HG03575 (cell line): ENCODE results near the gene RASAL2.
"Not testable (repeated sequence)": the region's sequence is repeated elsewhere in the genome, so short reads cannot be mapped to it uniquely, and the experiment has no call there.

Experiments
- ATAC-seq: cut with Tn5 transposase; IDR thresholded peaks from one replicate; pipeline ENCODE4 v1.9.1; 2021; ENCODE audit not compliant: unreplicated experiment, insufficient number of reproducible peaks, low FRiP score; ENCODE audit errors: extremely low read depth

Gene RASAL2

DNA sequence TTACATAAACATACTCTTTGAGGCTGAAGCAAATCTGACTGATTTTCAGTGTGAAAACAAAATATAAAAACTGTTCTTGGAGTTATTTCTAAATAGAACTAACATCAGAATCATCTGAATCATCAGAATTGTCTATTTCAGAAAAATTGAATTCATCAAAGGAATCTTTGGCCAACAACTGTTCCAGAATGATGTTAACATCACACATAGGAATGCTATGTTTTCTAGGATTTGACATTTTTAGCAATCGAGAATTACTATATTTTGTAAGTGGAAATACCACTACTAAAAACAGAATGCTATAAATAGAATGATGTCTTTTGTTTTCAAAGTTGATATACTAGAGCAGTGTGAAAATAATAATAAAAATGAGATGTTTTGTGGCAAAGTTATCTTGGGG, 258.0 kb downstream of the RASAL2 start:
- ATAC-seq, result not testable (repeated sequence)

DNA sequence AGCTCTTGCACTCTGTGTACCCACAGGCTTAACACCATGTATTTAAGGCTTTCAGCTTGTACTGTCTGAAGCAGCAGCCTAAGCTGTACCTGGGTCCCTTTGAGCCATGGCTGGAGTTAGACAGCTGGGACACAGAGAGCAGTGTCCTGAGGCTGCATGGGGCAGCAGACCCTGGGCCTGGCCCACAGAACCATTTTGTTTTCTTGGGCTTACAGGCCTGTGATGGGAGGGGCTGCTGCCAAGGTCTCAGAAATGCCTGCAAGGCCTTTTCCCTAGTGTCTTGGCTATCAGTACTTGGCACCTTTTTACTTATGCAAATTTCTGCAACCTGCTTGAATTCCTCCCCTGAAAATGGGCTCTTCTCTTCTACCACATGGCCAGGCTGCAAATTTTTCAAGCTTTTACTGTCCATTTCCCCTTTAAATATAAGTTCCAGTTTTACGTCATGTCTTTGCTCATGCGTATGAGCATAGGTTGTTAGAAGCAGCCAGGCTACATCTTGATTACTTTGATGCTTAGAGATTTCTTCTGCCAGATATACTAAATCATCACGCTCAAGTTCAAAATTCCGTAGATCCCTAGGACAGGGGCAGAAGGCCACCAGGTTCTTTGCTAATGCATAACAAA, 259.0 kb downstream of the RASAL2 start:
- no peak for ATAC-seq

DNA sequence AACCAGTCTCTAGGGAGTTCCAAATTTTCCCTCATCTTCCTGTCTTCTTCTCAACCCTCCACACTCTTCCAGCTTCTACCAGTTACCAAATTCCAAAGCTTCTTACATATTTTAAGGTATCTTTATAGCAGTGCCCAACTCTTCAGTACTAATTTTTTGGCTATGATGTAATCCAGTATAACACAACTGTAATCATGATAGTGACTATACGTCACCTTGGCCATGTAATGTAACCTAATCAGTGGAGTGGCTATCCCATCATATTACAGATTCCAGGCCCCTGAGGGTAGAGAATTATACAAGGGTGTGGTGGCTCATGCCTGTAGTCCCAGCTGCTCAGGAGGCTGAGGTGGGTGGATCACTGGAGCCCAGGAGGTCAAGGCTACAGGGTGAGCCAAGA, 259.6 kb downstream of the RASAL2 start:
- no peak for ATAC-seq

DNA sequence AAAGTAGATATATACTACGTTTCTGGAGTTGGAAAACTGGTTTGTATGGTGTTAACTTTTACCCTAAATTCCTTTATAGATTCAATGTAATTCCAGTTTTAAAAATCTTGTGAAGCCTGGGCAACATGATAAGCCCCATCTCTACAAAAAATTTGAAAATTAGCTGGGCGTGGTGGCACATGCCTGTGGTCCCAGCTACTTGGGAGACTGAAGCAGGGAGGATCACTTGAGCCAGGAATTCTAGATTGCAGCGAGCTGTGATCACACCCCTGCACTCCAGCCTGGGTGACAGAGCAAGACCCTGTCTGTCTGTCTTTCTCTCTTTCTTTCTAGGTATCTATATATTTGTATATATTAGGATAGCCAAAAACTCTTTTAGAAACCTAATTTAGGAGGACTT, 260.9 kb downstream of the RASAL2 start:
- ATAC-seq, result no peak

DNA sequence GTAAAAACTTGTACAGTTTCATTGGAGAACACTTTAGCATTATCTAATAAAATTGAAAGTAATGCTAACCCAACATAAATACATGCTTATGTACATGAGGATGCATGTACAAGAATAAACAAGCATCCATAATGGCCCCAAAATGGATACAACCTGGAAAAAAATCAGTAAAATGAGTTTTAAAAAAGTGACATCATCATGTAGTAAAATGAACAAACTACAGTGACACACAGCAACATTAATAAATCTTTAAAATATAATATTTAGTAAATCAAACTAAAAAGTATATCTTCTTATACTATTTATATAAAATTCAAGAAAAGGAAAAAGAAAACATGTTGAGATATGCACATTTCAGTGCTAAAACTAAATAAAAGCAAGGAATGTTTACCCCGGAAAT, 262.4 kb downstream of the RASAL2 start:
- ATAC-seq, result no peak

DNA sequence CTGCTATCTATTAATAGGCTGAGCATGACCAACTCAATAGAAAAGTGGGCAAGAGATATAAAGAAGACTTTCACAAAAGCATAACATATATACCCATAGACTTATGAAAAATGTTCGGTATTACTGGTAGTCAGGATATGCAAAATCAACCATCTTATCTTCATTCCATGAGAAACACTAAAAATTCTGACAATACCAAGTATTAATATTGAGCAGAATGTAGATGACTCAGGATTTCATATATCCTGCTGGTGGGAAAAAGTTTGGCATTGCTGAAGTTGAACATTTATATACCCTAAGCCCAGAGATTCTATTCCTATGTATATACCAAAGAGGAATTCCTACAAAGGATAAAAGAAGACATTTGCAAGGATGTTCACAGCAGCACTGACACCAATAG, 264.6 kb downstream of the RASAL2 start:
- ATAC-seq, result no peak

DNA sequence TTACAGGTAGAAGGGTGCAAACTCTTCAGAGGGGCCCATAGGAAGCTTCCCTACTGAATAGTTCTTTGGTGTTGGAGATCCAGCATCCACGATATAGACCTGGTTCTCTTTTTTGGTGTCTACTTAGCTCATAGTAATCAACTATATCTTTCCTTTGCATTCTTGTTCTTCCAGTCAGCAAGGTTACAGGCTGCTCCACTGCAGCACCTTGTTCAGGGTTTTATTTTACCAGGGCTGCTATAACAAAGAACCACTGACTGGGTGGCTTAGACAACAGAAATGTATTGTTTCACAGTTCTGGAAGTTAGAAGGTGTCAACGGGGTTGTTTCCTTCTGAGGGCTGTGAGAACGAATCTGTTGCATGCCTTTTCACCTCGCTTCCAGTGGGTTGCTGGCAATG, 266.5 kb downstream of the RASAL2 start:
- ATAC-seq, result no peak

DNA sequence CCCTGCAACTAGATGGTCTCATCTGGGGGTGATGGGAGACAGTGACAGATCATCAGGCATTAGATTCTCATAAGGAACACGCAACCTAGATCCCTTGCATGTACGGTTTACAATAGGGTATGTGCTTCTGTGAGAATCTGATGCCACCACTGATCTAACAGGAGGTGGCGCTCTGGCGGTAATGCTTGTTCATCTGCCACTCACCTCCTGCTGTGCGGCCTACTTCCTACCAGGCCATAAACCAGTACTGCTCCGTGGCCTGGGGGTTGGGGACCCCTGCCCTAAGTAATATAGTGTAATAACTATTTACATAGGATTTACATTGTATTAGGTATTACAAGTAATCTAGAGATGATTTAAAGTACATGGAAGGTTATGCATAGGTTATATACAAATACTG, 267.9 kb downstream of the RASAL2 start:
- ATAC-seq, result no peak

DNA sequence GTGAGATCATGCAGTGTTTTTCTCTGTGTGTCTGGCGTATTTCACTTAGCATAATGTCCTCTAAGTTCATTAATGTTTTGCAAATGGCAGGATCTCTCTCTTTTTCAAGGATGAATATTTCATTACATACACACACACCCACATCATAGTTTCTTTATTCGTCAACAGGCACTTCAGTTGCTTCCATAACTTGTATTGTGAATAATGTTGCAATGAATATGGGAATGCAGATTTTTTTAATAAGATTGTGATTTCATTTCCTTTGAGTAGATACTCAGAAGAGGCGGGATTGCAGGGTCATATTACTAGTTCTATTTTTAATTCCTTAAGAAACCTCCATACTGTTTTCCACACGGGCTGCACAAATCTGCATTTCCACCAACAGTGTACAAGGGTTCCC, 268.8 kb downstream of the RASAL2 start:
- no peak for ATAC-seq

DNA sequence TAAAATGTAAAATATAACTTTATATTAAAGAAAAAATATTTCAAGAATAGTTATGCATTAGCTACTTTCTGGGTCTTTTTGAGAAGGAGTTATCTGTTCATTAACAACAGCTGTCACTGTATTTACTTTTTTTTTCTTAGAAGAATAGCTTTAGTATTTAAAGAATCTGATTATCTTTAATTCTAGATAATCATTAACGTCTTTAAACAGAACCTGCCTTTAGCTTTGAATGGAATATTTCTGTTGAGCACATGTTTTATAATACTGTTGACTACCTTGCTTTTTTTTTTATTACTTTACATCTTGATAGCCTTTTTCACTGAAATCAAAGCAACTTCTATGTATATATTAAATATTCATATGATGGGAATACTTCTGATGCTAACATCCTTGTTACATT, 270.9 kb downstream of the RASAL2 start:
- no peak for ATAC-seq

DNA sequence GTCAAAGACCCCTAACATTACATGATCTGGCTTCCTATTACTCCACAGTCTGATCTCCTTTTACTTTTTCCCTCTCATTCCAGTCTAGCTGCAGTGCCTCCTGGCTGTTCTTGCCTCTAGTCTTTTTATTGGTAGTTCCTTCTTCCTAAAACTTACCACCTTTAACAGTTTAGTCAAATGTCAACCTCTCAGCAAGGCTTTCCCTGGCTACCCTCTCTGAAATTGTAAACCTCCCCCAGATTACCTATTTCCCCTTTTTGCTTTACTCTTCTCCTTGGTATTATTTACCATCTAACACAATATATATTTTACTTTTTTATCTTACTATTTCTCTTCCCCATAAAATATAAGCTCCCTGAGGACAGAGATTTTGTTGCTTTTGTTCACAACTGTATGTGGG, 273.2 kb downstream of the RASAL2 start:
- ATAC-seq, result no peak

DNA sequence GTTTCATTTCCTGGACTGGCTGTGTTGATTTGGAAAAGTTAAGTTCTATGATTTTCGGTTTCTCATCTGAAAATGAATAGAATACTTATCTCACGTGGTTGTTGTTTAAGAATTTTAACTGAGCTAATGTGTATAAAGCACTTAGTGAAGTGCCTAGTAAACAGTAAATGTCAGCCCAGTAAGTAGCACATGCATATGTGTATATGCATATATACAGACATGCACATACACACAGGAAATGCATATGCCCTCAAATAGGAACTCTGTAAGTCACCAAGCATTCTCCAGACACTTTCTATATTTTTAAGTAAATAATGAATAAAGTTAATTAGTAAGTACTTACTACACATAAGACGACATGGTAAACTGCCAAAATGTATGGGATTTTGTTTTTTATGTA, 274.3 kb downstream of the RASAL2 start:
- ATAC-seq, result no peak

DNA sequence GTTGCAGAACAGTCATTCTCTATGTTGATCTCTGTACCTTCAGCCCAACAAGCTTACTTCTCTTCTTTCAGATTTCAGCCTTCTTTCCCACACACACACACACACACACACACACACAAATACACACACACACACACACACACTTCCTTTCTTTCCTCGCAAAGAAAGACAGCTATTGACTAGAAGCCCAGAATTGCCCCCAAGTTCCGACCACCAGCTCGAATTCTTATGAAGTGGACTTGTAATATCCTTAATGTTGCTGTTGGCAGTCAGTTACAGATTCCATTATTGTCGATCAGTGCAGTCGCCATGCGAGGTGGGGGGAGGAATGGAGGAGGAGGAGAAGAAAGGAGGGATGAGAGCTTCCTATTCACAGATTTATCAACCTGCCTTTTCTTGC, 277.3 kb downstream of the RASAL2 start:
- no peak for ATAC-seq

DNA sequence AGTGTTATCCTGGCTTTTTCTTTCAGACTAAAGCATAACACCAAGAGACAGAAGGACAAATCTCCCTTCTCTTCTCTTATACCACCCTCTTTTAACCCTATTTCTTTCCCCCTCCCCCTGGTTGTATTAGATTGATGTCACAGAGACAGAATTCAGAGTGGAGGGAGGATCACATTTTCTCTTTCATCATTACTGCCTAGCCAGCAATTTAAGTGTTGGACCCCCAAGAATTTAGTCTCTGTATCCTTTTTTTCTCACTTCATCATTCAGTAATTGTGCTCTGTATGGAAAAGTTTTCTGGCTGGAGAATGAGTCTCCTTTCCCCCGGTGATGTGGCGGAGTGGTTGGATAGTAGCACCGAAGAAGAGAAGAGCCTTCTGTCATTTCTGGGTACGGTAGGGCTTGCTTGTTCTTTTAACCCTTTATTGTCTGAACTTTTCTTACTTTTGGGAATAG, 278.1 kb downstream of the RASAL2 start:
- no peak for ATAC-seq

DNA sequence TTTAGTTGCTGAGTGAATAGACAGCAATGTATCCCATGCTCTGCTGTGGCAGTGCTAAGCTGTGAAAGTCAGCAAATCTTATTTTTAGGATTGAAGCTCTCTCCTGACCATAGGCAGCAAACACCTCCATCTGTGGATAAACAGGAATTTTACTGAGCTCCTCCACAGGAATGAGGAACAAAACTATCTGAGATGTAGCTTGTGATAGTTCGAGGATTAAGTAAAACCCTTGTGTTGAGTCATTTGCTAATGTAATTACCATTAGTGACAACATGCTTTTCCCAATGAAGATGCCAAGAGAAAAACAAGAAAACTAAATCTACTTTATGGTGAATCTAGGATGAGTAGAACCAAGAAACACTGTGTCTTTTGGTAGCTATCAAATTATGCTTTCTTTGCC, 280.1 kb downstream of the RASAL2 start:
- ATAC-seq, result no peak

DNA sequence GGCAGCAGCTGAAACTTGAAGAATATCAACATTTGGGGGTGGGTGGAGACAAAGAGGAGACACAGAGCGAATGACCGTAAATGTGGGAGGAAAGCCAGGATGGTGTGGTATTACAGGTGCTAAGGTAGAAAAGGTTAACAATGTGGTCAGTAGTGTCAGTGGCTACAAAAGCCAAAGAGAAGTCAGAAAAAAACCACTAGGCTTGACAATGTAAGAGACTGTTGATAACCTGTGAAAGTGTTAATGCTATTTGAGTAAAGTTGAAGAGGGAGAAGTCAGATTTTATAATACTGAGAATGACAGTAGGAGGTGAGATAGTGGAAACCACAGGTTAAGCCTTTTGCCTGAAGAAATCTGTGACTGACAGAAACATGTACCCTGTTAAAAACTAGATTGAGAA, 282.1 kb downstream of the RASAL2 start:
- no peak for ATAC-seq

DNA sequence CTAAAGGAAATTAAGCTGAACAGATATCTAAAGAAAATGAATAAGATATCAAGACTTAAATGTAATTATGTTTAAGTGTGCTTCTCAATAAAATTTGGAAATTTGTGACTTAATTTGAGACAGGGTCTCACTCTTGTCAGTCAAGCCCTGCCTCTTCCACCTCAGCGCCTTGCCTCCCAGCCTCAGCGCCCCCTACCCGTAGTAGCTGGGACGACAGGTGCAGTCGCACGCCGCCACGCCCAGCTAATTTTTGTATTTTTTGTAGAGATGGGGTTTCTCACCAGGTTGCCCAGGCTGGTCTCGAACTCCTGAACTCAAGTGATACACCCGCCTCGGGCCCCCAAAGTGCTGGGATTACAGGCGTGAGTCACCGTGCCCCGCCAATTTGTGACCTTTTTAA, 285.9 kb downstream of the RASAL2 start:
- no peak for ATAC-seq

DNA sequence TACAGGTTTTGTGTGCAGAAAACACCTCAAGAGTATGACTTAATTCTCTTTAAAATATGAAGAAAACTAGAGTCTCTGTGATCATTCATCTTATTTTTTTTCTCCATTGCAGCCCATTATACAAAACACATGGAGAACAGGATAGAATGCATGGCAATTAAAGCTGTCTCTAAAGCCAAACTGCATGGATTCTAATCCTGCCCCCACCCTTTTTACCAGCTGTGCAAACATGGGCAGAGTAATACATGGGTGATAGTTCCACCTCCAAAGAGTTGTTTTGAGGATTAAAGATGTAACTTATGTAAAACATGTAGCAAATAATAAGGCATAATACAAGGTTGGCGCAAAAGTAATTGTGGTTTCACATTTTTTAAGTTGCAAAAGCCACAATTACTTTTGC, 288.5 kb downstream of the RASAL2 start:
- ATAC-seq, result no peak

DNA sequence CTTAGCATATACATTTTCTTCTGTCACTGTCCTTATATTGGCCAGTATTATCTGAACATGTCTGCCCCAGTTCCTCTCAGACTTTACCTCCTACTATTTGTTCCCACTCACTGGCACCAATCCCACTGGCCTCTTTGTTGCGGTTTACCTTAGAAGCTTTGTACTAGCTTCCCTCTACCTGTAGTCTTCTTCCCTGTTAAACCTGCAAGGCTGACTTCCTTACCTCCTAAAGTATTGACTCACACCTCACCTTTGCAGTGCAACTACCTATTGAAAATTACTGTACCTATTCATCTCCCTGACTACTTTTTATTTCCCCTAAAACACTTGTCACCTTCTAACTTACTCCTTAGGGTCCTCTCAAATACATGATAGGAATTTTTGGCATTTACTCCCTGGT, 291.8 kb downstream of the RASAL2 start:
- ATAC-seq, result no peak

DNA sequence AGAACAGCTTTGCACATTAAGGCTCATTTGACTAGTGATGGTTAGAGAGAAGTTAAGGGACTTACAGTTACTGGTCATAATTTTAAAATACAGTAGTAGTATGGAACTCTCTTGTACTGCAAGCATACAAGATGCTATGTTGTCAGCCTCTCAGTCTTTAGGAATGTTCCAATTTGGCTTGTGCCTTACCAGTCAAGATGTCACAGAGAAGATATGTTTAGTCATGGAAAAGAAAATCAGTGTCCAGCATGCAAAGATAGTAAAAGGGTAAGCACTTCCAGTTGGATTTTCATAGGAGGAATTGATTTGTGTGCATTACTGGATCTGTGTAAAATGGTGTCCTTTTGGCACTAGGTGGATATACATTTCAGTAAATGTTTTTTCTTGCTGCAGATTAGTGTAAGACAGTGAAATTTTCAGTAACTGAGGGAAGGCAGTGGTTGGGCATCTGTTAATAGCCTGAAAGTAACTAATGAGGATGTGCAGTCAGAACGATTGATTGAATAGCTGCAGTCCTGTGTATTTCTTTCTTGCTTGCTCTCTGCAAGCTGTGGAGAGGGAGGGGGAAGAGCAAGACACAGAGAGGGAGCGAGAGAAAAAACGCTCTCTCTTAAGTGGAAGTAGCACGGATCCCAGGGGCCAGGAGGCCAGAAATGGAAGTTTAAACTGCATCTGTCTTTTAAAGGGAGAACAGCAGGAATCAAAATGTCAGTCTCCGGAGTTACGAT, 294.7 kb downstream of the RASAL2 start:
- ATAC-seq, result no peak

DNA sequence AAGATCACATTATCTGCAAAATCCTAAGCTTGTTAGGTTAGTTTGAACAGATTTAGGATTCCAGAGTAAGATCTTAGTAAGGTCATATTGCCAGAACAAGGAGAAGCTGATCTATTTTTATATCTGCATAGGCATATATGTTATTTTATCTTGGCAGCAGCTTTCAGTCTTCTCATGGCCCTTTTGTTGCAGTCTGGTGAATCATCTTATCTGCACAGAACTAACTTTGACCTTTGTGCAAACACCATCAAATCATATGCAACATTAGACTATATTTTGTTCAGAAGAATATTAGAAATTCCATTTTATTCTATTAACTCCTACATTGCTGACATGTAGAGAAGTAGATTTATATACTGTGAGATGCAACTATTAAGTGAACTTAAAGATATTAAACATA, 295.5 kb downstream of the RASAL2 start:
- no peak for ATAC-seq
